ENCODE data around the gene KIAA0825.
"Not testable (repeated sequence)": the region's sequence is repeated elsewhere in the genome, so short reads cannot be mapped to it uniquely, and the experiment has no call there.

The KIAA0825 gene

GRCh38 chr5:94228791-94229190 lies 389.6 kb downstream of the KIAA0825 start:
- no peak for DNase-seq

- no peak for DNase-seq
Measured at GRCh38 chr5:94223235-94223634, 395.2 kb downstream of the KIAA0825 start.

GRCh38 chr5:94218374-94218773 lies 400.0 kb downstream of the KIAA0825 start:
- no peak for DNase-seq

GRCh38 chr5:94217745-94218144 lies 400.7 kb downstream of the KIAA0825 start:
- DNase-seq: no peak

GRCh38 chr5:94217216-94217615 lies 401.2 kb downstream of the KIAA0825 start:
- no peak for DNase-seq

GRCh38 chr5:94212476-94212875 lies 405.9 kb downstream of the KIAA0825 start:
- DNase-seq: no peak

- DNase-seq: no peak
Measured at GRCh38 chr5:94209774-94210355, 408.5 kb downstream of the KIAA0825 start.

GRCh38 chr5:94209272-94209671 lies 409.1 kb downstream of the KIAA0825 start:
- no peak for DNase-seq

- no peak for DNase-seq
Measured at GRCh38 chr5:94199566-94199965, 418.8 kb downstream of the KIAA0825 start.

- DNase-seq: no peak
Measured at GRCh38 chr5:94197970-94198369, 420.4 kb downstream of the KIAA0825 start.

- no peak for DNase-seq
Measured at GRCh38 chr5:94196953-94197352, 421.5 kb downstream of the KIAA0825 start.

GRCh38 chr5:94192658-94193391 lies 425.6 kb downstream of the KIAA0825 start:
- no peak for DNase-seq

- no peak for DNase-seq
Measured at GRCh38 chr5:94191604-94192003, 426.8 kb downstream of the KIAA0825 start.

GRCh38 chr5:94188725-94189124 lies 429.7 kb downstream of the KIAA0825 start:
- no peak for DNase-seq

- DNase-seq: no peak
Measured at GRCh38 chr5:94184870-94185269, 433.5 kb downstream of the KIAA0825 start.

- no peak for DNase-seq
Measured at GRCh38 chr5:94181895-94182294, 436.5 kb downstream of the KIAA0825 start.

- no peak for DNase-seq
Measured at GRCh38 chr5:94180761-94181160, 437.6 kb downstream of the KIAA0825 start.

GRCh38 chr5:94175912-94176311 lies 442.5 kb downstream of the KIAA0825 start:
- DNase-seq: no peak

- DNase-seq: no peak
Measured at GRCh38 chr5:94174748-94175411, 443.5 kb downstream of the KIAA0825 start.

GRCh38 chr5:94173100-94173499 lies 445.3 kb downstream of the KIAA0825 start:
- DNase-seq: no peak

GRCh38 chr5:94171070-94171469 lies 447.3 kb downstream of the KIAA0825 start:
- not testable (repeated sequence) for DNase-seq

GRCh38 chr5:94170158-94170557 lies 448.2 kb downstream of the KIAA0825 start:
- DNase-seq: not testable (repeated sequence)

- DNase-seq: no peak
Measured at GRCh38 chr5:94168151-94168550, 450.3 kb downstream of the KIAA0825 start.

- DNase-seq: no peak
Measured at GRCh38 chr5:94161801-94162200, 456.6 kb downstream of the KIAA0825 start.

Measured in midbrain (tissue), 1 donor.